GM18951 (cell line): ENCODE measurements around the gene BGLAP.

Experiments used
- POLR2A ChIP-seq: IDR thresholded peaks from 4 replicates; pipeline ENCODE4 v1.6.1; 2011; ENCODE audit warnings: mild to moderate bottlenecking; ENCODE audit not compliant: insufficient read length, insufficient read depth; ENCODE audit errors: extremely low read depth
- in situ Hi-C: fragments of 300-500 bp; cut with MboI; formaldehyde crosslinking; loops from one replicate; pipeline ENCODE4 v1.12.0; 2022; ENCODE audit warnings: low sequenced_read_pairs, mixed read lengths, inconsistent platforms; ENCODE audit not compliant: unreplicated experiment

The BGLAP gene

GRCh38 chr1:156217871-156218270, 24.1 kb upstream of the BGLAP start:
- in situ Hi-C loops, result no loop called here
- no peak for TF ChIP-seq POLR2A

- no peak for TF ChIP-seq POLR2A
- in situ Hi-C loops, result no loop called here
Observed at GRCh38 chr1:156220226-156220625, 21.8 kb upstream of the BGLAP start.

- in situ Hi-C loops, result no loop called here
- no peak for TF ChIP-seq POLR2A
Observed at GRCh38 chr1:156221986-156222692, 19.8 kb upstream of the BGLAP start.

- no peak for TF ChIP-seq POLR2A
- in situ Hi-C loops, result no loop called here
Observed at GRCh38 chr1:156225677-156226014, 16.3 kb upstream of the BGLAP start.

- in situ Hi-C loops, result no loop called here
- peak; percentile 38 for TF ChIP-seq POLR2A
Observed at GRCh38 chr1:156226116-156226538, 15.9 kb upstream of the BGLAP start.

GRCh38 chr1:156226782-156227181, 15.2 kb upstream of the BGLAP start:
- no peak for TF ChIP-seq POLR2A
- in situ Hi-C loops, result no loop called here

- in situ Hi-C loops, result no loop called here
- no peak for TF ChIP-seq POLR2A
Observed at GRCh38 chr1:156228501-156228900, 13.5 kb upstream of the BGLAP start.

- in situ Hi-C loops, result no loop called here
- no peak for TF ChIP-seq POLR2A
Observed at GRCh38 chr1:156229809-156230472, 12.0 kb upstream of the BGLAP start.

- no peak for TF ChIP-seq POLR2A
- in situ Hi-C loops, result no loop called here
Observed at GRCh38 chr1:156230473-156230837, 11.5 kb upstream of the BGLAP start.

GRCh38 chr1:156232201-156232894, 9.6 kb upstream of the BGLAP start:
- TF ChIP-seq POLR2A, result no peak
- in situ Hi-C loops, result no loop called here

- TF ChIP-seq POLR2A, result no peak
- in situ Hi-C loops, result no loop called here
Observed at GRCh38 chr1:156233426-156234127, 8.4 kb upstream of the BGLAP start.

- in situ Hi-C loops, result no loop called here
- no peak for TF ChIP-seq POLR2A
Observed at GRCh38 chr1:156236164-156236563, 5.8 kb upstream of the BGLAP start.

- no peak for TF ChIP-seq POLR2A
- in situ Hi-C loops, result no loop called here
Observed at GRCh38 chr1:156238248-156238647, 3.7 kb upstream of the BGLAP start.

- no peak for TF ChIP-seq POLR2A
- in situ Hi-C loops, result no loop called here
Observed at GRCh38 chr1:156241311-156241811, 623 bp upstream of the BGLAP start.

GRCh38 chr1:156242738-156243137, 754 bp downstream of the BGLAP start:
- TF ChIP-seq POLR2A, result no peak
- in situ Hi-C loops, result no loop called here
